Regular cardiac myocyte (primary cell): ENCODE data around the gene RPN2. TPM values are rescaled to one million over a fixed set of nuclear protein-coding genes. Genes with fewer than 3 reads are reported as not detected.

Source experiments
- total RNA-seq: library from RNA; depleted of rRNA; stranded (reverse); fragments of >200 nt; gene quantifications from 2 replicates; pipeline ENCODE4 v1.2.3, GENCODE V29; 2014

Gene RPN2
- total RNA-seq: 202 and 355 TPM in 2 replicates

GRCh38 chr20:37178839-37179682, at the start of gene RPN2, which contains the start of gene MROH8:
RPN2 (plus strand) TSS chr20:37179330; CDS start chr20:37179357, 27 bp downstream.
MROH8 (minus strand) TSS chr20:37179548.

GRCh38 chr20:37261714-37262113, 82.6 kb downstream of the RPN2 start, which contains the start of gene GHRH:
GHRH (minus strand) TSS chr20:37261814; CDS start chr20:37256889, 4,925 bp downstream.

Other genes starting within 250 kb of the RPN2 start
- gene SAMHD1, start 227.6 kb upstream of the RPN2 start, total RNA-seq: 22.8 and 23.1 TPM in 2 replicates
- gene RBL1, start 83.3 kb upstream of the RPN2 start, total RNA-seq: 11.8 and 16.5 TPM in 2 replicates
- gene MROH8, start 218 bp downstream of the RPN2 start, total RNA-seq: 0.38 and 0.56 TPM in 2 replicates
- not detected in 2 replicates for gene GHRH, start 82.5 kb downstream of the RPN2 start, total RNA-seq
- gene MANBAL, start 110.3 kb downstream of the RPN2 start, total RNA-seq: 16.1 and 21.1 TPM in 2 replicates
- gene SRC, start 166.8 kb downstream of the RPN2 start, total RNA-seq: 7.5 and 11.0 TPM in 2 replicates